HG02623 (cell line): Measurements from ENCODE around the gene GPI.
"Not testable (repeated sequence)": the region's sequence is repeated elsewhere in the genome, so short reads cannot be mapped to it uniquely, and the experiment has no call there.

Source experiments
- ATAC-seq: cut with Tn5 transposase; IDR thresholded peaks from one replicate; pipeline ENCODE4 v1.9.1; 2021; ENCODE audit warnings: moderate library complexity; ENCODE audit not compliant: unreplicated experiment

The GPI gene

DNA sequence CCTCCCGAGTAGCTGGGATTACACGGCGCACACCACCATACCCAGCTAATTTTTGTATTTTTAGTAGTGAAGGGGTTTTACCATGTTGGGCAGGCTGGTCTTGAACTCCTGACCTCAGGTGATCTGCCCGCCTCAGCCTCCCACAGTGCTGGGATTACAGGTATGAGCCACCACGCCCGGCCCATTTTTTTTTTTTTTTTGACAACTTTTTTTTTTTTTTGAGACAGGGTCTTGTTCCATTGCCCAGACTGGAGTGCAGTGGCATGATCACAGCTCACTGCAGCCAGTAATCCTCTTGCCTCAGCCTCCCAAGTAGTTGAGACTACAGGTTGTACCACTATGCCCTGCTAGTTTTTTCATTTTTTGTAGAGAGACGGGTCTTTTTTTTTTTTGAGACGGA is 35.8 kb downstream of the GPI start:
- ATAC-seq = not testable (repeated sequence)

DNA sequence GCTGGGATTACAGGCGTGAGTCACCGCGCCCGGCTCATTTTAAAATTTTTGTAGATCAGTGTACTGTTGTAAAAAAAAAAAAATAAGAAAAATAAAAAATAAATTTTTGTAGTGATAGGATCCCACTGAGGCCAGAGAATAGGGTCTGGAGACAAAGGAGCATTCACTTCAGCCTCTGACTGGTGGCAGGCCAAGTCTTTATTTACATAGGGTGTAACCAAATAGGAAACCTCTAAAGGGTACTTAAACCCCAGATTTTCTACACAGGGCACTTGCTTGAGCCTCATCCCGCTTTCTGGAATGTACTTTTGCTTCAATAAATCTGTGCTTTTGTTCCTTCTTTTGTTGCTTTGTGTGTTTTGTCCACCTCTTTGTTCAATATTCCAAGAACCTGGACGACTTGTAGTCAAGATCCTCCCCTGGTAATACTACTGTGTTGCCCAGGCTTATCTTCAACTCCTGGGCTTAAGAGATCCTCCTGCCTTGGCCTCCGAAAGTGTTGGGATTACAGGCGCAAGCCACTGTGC is 37.1 kb downstream of the GPI start:
- ATAC-seq = no peak

DNA sequence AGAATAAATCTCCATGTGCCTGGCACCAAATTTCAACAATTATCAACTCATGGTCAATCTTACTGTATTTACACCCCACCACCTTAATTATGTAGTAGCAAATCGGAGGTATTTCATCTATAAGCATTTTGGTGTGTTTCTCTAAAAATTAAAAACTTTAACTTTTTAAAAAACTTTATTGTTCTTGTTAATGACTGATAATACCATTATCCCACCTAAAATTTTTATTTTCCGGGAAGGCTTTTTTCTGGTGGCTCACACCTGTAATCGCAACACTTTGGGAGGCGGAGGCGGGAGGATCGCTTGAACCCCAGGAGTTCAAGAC is 38.8 kb downstream of the GPI start:
- ATAC-seq = no peak

DNA sequence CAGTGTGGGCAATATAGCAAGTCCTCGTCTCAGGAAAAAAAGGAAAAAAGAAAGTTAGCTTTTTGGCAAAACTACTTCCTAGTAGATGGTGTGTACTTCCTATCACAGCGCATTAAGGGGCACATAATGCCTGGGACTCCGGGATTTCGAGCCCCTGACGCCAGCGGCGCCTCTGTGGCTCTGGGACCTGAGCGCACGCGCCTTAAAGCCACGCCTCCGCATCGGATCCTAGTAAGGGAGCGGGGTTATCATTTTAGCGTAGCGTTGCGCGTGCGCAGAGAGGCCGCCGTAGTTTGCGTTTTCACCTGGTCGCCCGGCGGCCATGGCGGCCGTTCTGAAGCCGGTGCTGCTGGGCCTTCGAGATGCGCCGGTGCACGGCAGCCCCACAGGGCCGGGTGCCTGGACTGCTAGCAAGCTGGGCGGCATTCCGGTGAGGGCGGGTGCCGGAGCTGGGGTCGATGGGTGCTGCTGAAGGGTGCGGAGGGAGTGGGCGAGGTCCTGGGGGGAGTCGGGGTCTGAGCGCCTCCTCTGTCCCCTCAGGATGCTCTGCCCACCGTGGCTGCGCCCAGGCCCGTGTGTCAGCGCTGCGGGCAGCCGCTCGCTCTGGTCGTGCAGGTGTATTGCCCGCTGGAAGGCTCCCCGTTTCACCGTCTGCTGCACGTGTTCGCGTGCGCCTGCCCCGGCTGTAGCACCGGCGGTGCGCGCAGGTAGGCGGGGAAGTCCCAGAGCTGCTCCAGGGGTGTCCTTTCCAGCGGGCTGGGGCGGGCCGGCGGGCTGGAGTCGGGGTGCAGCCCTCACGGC is 39.3 kb downstream of the GPI start, which contains the start of gene PDCD2L:
Gene PDCD2L, plus strand, starts transcription at position 291 of the 801 bp plus-strand sequence. Its CDS starts 32 bp downstream, at position 323.
- ATAC-seq = peak; percentile 77

DNA sequence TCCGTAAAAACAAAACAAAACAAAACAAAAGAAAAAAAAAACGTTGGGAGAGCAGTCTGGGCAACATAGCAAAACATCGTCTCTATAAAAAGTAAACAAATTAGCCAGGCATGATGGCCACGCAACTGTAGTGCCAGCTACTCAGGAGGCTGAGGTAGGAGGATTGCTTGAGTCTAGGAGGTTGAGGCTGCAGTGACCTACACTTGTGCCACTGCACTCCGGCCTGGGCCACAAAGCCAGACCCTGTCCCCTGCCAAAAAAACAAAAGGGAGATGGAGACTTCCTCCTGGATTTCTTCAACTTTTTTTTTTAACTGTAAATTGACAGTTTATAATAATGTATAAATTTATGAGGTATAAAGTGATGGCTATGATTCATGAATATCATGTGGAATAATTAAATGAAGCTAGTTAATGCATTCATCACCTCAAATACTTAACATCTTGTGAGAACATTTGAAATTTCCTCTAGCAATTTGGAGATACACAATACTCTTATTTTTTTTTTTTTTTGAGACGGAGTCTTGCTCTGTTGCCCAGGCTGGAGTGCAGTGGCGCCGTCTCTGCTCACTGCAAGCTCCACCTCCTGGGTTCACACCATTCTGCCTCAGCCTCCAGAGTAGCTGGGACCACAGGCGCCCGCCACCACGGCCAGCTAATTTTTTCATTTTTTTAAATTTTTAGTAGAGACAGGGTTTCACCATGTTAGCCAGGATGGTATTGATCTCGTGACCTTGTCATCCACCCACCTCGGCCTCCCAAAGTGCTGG is 41.1 kb downstream of the GPI start:
- ATAC-seq = no peak

DNA sequence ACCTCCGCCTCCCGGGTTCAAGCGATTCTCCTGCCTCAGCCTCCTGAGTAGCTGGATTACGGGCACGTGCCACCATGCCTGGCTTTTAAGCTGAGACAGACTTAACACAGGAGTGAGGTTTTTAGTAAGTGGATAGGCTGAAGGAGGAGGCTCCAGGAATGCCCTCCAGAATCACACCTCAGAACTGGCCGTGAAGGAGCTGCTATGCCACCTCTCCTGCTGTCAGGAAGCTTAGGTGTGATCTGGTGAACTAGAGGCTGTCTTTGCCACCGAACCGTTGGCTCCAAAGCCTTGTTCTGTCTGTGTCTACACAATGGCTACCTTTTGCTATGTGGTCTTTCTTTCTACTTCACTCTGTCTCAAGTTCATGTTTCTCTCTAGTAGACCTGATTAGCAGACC is 43.4 kb downstream of the GPI start:
- no peak for ATAC-seq

DNA sequence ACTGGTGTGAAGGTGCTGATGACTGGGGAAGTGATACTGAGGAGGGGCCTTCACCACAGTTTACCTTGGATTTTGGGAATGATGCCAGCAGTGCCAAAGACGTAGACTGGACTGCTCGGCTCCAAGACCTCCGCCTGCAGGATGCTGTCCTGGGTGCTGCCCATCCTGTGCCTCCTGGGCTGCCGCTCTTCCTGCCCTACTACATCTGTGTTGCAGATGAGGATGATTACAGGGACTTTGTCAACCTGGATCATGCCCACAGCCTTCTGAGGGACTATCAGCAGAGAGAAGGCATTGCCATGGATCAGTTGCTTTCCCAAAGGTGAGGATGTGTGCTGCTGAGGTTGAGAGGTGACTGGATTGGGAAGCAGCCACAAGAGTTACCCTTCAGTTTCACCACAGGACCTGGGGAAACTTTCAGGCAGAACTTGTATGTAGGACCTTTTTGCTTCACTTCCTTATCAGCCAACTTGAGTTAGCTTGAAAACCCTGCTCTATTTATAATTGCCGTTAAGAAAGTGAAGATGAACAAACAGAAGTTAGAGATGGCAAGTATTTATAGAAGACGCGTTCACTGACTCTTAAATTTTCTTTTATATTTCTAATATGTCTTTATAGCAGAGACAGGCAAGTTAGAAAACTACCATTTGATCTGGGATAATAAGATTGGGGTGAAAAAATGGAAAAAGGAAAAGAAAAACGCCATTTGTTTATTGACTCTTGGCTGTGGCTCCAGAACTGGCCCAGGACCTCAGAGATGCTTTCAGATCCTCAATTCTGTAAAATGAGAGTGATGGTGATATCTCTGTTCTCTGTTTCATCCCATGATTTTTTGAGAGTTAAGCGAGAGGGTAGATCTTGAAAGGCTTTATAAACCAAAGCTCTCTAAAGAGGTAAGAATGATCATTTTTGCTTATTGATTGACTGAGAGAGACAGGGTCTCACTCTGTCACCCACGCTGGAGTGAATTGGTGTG is 44.5 kb downstream of the GPI start:
- ATAC-seq = no peak

DNA sequence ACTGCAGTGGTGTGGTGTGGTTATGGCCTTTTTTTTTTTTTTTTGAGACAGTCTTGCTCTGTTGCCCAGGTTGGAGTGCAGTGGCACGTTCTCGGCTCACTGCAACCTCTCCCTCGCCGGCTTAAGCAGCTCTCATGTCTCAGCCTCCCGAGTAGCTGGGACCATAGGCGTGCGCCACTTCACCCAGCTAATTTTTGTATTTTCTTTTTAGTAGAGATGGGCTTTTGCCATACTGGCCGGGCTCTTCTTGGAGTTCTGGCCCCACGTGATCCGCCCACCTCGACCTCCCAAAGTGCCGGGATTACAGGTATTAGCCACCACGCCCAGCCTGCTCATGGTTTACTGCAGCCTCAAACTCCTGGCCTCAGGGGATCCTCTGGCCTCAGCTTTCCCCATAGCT is 46.2 kb downstream of the GPI start:
- no peak for ATAC-seq

DNA sequence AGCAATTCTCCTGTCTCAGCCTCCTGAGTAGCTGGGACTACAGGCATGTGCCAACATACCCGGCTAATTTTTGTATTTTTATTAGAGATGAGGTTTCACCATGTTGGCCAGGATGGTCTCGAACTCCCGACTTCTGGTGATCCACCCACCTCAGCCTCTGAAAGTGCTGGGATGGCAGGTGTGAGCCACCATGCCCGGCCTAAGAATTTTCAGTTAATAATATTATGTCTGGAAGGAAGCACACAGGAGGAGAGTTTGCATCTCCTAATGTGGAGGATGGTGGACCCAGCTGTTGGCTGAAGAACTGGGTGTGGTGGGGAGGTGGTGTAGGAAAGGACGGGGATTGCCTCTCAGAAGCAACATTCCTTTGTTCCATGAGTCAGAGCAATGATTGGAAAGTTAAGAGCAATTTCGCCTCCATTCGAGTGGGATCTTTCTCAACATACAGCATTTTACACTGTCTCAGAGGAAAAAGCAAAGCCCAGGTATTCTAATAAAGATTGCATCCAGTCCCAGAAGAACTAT is 51.1 kb downstream of the GPI start:
- no peak for ATAC-seq

DNA sequence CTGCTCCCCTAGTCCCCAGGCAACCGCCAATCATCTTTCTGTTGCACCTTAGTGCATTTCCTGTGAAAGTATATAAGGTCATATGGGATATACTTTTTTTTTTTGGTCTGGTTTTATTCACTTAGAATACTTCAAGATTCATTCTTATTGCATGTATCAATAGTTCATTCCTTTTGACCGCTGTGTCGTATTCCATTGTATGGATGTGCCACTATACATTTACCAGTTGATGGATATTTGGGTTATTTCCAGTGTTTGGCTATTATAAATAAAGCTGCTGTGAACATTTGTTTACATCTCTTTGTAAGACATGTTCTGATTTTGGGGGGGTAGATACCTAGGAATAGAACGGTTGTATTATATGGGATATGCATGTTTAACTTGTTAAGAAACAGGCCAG is 53.3 kb downstream of the GPI start:
- no peak for ATAC-seq

DNA sequence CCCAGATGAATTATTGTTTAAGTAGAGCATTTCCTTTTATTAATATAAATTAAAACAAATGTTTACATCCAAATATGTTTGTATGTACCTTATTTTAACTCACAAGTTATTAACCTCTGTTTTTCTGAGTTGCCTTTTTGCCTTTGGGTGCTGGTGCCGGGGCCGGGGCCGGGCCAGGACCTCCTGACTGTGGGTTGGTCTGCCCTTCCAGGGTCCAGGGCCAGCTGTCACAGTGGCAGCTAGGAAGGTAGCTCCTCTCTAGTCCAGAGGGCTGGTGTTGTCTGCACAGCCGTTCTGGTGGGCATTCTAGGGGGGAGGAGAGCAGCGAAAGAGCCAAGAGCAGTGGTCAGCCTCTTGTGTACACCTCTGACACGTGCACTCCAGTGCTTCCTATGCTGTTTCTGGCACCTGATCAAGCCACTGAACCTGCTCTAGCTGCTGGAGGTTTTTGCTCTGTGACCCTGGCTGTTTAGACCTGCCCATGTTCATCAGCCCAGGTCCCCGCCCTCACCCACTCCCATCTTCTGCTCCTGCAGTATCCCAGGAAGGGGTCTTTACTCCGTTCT is 61.2 kb downstream of the GPI start:
- ATAC-seq = no peak

DNA sequence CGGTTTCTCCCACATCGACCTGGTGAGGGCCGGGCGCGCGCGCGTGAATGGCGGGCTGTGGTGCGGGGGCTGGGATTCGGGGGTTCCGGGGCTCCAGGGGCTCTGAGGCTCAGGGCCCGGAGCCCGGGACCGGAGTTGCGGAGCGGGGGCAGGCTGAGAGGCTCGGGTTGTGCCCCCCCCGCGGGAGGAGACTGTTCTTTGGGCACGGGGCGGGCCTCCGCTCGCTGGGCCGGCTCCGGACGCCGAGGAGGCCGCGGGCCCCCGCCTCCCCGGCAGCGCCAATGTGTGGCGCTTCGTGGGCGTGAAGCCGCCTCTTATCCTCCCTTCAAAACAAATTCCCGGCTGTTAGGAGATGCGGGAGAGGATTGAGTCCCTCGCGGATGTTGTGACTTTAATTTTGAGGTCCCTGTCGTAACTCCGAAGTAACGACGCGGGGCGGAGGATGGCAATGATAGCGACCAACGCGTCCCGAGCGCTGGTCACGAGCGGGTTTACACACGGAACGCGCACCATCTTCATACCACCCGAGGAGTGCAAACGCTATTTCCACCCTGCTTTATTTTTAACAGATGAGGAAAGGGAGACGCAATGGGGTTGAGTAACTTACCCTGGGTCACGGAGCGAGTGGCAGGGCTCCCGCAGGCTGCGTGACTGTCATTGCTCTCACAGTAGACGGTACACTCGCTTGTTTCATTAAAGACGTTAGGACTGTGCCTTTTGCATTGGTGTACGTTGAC is 63.7 kb downstream of the GPI start:
- peak; percentile 49 for ATAC-seq

DNA sequence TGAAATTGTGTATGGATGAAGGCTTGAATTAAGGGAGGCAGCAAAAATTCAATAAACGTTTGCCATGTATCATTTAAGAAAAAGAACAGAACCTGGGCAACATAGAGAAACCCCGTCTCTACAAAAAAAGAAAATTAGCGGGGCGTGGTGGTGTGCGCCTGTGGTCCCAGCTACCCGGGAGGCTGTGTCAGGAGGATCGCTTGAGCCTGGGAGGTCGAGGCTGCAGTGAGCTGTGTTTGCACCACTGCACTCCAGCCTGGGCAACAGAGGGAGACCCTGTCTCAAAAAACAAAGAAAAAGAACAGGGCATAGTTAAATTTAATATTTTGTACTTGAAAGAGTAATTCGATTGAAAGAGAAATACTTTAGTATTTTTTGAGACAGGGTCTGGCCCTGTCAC is 64.6 kb downstream of the GPI start:
- no peak for ATAC-seq

DNA sequence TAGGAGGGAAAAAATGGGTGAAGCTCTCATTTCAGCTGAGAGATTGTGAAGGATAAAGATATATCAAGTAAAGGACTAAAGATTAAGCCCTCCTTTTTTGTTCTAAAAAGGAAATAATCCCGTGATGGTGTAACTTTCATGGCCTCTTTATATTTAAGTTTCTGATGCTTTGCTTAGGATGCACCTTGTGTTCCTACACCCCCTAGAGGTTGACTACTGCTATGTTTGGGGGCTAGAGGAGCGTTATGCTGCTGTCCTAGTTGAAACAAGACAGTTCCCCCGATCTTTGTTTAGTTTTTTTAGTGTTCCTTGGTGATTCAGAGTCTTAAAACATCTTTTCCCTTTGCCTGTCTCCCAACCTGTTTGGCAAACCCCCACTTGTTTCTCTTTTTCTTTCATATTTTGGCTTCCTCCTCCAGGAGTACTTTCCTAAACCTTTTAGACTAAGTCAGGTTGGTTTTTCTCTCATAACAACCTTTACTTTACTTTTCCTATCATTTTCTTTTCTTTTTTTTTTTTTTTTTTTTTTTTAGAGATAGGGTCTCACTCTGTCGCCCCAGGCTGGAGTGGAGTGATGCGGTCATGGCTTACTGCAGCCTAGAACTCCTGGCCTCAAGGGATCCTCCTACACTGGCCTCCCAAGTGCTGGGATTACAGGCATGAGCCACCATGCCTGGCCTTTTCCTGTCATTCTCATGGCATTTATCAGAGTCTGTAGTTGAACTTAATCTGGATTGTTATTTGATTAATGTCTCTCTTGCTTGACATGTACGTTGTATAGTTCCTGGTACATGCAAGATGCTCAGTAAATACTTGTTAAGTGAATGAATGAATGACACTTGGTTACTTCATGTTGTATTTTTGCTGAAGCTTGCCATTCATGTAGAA is 66.0 kb downstream of the GPI start:
- no peak for ATAC-seq

DNA sequence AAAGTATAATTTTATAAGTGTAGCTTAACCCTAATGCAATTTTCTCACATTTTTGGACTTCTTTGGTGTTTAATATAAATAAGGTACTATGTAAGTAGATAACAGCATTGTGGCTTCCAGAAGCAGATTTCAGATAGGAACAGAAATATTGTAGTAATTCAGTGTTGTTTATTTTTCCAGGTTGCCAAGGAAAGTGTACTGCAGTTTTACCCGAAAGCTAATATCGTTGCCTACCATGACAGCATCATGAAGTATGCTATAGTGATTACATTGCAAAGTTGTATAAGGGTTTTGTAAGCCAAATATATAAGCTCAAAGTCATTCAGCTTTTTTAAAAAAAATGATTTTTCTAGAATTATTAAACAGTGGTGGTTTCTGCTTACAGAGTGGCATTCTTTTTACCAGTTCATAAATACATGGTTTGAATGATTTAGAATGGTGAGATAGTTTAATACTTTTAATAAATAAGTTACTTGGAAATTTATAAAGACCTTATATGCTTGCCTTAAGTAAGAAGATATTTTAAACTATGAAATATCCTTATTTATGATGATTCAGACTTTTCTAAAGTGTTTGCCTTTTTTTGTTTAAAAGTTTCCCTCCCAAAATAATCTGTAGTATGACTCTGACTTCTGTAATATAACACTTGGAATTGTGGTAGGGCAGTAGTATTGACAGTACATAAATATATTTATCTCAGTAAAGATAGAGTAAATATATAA is 66.8 kb downstream of the GPI start:
- ATAC-seq = no peak

DNA sequence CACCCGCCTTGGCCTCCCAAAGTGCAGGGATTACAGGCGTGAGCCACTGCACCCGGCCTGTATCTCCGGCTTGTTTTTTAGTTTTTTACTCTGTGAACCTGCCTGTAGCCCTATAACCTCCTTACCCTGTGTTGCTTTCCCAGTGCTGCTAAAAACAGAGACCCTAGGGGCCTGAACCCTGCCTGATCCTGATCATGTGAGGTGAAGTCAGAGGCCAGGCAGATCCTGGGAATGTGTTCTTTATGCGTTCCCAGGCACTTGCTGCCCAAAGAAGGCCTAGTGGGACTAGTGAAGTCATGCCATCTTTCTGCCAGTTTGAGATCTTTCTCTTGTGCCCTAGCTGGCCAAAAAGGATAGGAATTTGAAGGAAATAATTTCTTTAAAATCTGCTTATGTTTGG is 67.8 kb downstream of the GPI start:
- no peak for ATAC-seq

DNA sequence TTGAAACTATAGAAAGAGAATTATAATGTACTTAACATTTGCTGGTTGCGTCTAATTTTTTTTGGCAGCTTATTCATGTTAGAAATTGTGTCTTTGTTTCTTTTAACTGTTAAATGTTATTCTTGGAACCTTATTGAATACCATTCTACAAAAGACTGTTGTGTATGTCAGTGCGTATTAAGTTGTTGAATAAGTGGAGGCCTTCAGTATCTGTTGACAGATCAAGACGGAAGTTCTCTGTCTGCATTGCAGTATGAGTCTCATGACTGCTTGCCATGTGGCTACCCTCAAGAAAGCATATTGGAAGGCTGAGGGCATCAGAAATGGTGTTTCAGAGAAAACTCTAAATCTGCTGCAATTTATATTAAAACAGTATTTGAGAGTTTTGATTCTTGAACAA is 71.7 kb downstream of the GPI start:
- ATAC-seq = no peak

DNA sequence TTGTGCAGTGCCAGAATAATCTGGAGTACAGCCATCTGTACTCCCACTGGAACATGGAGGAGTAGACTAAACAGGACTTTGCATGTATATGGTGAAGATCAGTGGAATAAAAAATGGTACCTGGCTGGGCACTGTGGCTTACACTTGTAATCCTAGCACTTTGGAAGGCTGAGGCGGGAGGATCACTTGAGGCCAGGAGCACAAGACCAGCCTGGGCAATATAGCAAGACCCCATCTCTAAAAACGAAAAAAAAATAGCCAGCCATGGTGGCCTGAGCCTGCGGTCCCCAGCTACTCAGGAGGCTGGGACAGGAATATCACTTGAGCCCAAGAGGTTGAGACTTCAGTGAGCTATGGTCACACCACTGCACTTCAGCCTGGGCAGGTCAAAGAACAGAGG is 83.2 kb downstream of the GPI start:
- ATAC-seq = no peak
